Fibroblast of peridontal ligament (primary cell): ENCODE measurements around the gene PFN3.

Experiments
- DNase-seq: peaks from one replicate; pipeline ENCODE4 v3.0.0-alpha.2; 2010; ENCODE audit errors: extremely low read depth

The PFN3 gene

DNA sequence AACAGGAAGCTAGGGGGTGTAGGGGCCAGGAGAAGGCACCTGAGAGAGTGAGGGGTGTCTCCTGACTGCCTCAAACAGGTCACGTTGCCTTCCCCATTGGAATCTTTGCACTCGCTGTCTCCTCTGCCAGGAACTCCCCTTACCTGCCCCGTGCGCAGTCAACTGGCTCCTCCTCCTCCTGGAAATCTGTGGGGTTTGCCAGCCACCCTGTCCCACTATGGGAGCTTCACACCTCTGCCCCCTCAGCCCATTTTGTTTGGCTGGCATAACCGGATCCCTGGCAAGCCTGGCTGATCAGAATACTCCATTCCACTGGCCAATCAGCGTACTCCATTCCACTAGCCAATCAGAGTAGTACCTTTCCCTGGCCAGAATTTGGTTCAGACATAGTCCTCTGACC lies 26.7 kb downstream of the PFN3 start:
- no peak for DNase-seq

DNA sequence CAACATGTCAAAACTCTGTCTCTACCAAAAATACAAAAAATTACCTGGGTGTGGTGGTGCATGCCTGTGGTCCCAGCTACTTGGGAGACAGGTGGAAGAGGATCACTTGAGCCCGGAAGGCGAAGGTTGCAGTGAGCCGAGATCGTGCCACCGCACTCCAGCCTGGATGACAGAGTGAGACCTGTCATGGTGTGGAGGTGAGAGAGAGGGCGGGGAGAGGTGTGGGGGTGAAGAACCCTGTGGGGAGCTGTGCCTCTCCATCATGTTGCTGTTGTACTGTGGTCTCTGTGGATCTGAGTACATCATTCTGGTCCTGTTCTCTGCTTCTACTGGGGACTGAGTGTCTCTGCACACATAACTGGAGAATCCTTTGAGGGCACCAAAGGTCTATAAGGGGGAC lies 27.6 kb downstream of the PFN3 start:
- no peak for DNase-seq

DNA sequence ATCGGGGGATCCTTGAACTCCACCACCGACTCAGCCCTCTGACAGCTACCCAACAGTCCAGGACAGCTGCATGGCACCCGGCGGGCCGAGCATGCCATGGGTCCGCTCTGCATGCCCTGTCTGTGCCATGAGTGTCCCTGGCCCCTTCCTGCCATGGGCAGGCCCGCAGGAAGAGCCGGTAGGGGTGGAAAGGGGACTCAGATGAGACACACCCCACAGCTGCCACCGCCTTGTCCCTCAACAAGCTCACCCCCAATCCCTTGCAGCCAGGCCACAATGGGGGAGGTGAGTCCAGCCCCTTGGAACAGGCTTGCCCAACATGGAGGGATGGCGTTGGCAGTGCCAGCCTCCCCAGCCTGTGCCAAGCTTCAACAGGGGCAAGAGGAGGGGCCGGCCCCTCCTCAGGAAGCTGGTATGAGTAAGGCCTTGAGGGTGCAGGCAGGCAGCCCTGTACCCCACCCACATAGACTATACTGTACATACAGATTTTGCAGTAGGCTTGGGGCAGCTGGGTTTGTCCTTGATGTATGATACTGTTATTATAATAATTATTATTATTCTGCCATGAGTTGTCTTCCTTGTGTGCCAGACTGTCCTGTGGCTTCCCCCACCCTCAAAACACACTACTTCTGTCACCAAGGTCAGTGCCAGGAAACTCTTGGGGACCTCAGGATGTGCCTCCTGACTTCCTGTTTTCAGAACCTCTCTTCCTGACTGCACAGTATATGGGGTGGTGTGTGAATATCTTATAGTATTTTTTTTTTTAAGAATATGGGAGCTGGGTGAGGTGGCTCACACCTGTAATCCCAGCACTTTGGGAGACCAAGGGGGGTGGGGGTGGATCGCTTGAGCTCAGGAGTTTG lies 28.2 kb downstream of the PFN3 start:
- no peak for DNase-seq

DNA sequence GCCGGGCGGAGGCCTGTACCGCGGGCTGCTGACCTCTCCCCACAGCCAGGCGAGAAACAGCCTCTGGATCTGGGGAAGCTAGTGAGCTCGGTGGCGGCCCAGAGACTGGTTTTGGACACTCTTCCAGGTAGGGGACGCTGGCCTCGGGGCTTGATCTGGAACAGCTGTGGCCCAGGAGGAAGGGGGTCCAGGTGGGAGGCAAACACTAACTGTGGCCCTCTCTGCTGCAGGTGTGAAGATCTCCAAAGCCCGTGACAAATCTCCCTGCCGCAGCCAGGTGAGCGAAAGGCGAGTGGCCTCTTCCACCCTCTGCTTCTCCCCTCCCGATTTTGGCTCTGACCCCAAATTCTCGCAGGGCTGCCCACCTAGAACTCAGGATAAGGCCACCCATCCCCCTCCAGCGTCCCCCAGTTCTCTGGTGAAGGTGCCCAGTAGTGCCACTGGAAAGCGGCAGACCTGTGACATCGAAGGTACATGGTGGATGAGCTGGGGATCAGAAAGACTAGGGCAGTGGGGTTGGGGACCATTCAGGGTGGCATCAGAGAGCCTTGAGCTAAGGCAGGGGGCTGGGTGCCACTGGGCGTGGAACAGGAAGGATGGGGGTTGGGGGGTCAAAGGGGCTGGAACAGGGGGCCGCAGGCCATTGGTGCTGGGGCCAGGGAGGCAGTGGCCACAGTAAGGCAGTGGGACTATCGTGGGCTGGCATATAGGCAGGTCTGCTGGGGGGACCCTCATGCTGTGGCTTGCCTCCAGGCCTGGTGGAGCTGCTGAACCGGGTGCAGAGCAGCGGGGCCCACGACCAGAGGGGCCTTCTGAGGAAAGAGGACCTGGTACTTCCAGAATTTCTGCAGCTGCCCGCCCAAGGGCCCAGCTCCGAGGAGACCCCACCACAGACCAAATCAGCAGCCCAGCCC lies 29.1 kb downstream of the PFN3 start:
- no peak for DNase-seq

DNA sequence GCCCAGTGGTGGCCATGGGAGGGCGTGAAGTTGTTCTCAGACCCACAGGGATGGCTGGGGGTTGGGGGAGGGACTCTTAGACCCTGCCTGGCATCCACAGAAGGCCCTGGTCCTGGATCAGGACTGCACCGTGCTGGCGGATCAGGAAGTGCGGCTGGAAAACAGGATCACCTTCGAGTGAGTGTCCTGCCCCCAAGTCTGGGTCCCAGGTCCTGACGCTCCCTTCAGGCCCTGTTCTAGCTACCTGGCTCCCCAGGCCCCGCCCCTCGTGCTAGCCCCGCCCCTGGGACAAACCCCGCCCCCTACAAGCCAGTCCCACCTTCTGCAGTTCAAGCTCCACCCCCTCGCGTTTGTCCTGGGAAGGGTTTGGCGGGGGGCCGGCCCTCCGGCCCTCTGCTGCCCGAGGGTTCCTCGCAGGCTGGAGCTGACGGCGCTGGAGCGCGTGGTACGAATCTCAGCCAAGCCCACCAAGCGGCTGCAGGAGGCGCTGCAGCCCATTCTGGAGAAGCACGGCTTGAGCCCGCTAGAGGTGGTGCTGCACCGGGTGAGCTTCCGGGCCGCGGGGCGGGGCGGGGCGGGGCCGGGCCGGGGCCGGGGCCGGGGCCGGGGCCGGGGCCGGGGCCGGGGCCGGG lies 29.9 kb downstream of the PFN3 start:
- peak; percentile 60 for DNase-seq

DNA sequence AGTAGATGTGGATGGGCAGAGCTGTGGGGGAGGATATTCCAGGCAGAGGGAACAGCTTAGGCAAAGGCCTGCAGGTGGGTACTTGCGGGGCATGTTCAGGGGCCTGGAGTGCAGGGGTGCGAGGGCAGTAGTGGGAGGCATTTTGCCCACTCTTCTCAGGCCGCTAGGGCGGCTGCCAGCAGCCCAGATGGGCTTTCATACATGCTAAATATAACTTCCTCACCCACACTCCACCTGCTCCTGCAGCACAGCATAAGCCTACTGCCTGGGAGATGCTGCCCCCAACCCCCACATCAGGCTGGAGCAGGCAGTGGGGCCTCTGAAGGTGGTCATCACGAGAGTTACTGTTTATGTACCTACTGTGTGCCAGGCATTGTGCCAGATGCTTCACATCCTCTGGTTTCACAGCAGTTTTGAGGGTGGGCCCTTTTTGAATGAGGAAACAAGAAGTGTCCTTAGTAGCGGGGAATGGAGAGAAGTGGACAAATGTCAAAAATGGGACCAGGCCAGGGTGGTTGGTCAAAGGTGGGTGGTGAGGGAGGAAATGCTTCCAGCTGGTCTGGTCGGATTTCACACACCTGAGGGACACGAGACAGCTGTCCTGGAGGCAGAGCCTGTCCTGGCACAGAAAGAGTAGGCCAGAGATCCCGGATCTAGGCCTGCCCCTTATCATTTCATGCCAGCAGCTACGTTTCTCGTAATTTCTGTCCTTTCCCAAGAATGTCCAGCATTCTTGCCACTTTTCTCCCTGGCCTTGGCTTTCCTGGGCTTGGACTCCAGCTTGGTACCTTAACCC lies 30.6 kb downstream of the PFN3 start:
- DNase-seq, result no peak

DNA sequence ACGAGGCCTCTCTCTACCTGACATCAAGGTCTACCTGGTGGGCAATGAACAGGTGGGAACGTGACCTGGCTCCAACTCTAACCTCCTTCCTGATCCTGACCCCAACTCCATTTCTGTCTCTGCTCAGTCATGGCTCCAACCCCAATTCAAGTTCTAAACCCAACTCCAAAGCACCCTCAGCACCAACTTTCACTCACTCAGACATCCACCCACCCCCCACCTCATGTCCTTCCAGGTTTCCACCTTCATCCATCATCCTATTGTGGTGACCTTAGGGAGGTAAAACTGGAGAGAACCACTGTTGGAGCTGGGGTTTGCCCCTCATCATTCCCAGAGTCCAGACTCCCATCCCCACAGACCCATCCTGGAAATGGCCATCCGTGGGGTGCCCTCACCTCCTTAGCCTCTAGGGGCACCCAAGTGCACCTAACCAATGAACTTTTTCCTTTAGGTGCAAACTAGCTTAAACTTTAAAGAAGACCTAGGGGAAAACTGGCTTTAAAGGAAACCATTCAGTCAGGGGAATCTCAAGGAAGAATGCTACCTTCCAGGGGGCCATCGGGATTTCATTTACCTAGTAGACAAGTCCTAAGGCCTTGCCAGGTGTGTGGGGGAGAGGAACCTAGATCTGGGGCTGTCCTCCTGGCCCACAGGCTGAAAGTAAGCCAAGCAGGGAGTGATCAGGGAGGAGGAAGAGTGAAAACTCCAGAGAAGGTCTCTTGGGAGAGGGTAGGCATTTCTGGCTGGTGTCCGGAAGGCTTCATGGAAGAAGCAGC lies 31.4 kb downstream of the PFN3 start:
- no peak for DNase-seq

DNA sequence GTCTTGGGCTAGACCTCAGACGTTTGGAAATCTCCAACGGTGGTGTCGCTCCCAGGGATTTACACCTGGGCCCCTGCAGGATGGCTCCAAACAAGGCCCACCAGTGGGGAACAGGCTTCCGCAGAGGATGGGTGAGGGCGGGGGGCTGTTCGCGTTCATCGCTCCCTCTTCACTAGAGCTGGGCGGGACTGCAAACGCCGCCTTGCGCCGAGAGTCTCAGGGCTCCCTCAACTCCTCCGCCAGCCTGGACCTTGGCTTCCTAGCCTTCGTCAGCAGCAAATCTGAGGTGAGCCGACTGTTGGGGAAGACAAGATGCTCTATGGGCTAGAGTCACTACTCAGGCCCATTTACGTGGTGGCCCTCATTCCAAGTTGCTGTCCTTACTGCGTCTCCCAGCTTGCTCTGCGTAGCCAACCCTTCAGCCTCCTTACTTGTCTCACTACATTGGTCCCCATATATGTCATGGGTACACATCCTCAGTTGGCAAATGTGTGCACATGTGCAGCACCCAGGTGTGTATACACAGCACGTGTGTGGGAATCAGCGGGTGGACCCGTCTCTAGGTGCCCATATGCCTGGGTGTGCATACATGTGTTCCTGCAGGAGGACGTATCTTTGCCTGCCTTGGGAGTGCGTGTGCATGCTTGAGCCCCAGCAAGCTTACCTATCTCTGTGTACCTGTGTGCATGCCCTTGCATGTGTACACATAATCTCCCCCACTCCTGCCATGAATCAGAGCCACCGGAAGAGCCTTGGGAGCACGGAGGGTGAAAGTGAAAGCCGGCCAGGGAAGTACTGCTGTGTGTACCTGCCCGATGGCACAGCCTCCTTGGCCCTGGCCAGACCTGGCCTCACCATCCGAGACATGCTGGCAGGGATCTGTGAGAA lies 32.2 kb downstream of the PFN3 start:
- DNase-seq, result no peak

DNA sequence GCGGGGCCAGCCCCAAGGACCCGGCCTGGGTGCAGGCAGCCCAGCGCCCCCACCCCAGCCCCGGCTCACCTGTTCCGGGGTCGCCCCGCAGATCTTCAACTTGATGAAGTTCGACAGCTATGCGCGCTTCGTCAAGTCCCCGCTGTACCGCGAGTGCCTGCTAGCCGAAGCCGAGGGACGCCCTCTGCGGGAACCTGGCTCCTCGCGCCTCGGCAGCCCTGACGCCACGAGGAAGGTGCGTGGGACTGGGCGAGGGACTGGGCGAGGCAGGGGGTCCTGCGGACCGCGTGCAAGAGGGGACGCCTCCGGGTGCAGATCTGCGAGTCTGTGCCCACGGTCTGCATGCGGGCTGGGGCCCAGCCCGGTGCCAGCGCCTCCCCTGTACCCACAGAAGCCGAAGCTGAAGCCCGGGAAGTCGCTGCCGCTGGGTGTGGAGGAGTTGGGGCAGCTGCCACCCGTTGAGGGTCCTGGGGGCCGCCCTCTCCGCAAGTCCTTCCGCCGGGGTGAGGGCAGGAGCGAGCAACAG lies 33.1 kb downstream of the PFN3 start:
- no peak for DNase-seq

DNA sequence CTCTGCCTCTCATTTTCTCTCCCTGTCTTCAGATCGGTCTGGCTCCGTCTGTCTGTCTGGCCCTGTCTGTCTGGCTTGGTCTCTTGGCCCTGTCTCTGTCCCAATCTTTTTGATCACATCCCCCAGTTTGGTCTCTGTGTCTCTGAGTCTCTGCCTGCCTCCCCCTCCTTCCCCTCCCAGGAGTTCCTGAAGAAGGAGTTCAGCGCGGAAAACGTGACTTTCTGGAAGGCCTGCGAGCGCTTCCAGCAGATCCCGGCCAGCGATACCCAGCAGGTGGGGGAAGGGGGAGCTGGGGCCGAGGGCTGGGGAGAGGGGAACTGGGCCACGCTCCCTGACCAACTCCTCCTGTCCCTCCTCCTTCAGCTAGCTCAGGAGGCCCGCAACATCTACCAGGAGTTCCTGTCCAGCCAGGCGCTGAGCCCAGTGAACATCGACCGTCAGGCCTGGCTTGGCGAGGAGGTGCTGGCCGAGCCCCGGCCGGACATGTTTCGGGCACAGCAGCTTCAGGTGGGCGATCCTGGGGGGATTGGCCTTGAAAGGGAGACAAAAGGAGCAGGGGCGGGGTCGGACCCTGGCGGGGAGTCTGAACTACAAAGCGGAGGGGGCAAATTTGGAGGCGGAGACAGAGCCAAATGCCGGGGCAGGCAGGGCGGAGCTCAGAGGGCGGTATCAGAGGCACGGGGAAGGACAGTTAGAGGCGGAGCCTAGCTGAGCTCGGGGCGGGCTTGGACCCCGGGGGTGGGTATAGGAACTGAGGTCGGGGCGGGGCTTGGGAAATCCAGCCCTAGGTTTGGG lies 33.7 kb downstream of the PFN3 start:
- DNase-seq, result peak; percentile 54

DNA sequence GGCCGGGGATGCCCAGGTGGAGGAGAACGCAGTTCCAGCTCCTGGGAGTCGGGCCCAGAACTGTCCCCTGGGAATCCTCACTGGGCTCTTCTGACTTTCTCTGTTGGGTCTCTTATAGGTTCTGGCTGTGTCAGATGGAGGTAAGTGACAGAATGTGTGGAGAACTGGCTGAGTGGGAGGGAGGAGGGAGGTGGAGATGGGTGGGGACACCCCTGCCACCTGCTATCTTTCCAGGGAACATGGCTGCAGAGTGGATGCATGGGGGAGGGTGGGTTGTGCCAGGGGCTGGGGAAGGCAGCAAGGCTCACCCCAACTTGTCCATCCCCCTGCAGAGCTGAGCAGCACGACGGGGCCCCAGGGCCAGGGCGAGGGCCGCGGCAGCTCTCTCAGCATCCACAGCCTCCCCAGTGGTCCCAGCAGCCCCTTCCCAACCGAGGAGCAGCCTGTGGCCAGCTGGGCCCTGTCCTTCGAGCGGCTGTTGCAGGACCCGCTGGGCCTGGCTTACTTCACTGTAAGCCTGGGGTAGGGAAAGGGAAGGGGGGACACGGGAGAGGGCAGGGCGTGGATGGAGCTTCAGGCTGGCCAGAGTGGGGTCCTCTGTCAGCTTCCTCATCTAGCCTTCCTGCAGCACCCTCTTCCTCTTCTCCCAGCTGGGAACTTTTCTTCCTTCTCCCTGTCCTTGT lies 34.5 kb downstream of the PFN3 start:
- DNase-seq, result no peak

DNA sequence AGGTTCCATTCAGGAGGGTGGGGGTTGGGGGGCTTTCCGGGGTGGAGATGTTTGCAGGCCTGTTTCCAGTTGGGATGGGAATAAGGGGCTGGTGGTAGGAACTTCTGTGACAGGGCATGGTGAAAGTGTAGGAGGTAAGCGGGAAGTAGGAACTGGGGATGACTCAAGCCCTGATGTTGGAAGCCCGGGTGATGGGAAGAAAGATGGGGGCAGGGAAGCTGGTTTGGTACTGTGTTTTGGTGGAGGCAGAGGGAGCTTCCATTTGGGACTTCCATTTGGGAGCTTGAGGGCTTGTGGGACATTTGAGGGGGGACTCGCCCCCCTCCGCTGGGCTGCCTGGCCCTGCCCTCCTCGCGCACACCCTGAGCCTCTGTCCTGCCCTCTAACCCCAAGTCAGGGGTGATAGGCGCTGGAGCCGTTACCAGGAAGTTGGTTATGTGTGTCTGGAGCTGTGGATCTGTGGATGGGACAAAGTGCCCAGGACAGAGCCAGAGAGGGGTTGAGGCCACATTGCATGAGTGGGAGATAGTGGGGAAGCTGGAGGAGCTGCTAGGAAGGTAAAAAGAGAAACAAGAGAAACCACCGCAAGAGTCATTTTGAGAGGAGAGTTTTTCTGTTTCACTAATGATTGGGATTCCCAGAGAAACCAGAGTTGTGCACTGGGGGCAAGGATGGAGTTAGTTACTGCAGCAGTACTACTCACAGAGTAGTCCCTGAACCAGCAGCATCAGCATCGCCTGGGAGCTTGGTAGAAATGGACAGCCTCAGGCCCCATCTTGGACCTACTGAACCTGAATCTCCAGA lies 36.1 kb downstream of the PFN3 start:
- no peak for DNase-seq

DNA sequence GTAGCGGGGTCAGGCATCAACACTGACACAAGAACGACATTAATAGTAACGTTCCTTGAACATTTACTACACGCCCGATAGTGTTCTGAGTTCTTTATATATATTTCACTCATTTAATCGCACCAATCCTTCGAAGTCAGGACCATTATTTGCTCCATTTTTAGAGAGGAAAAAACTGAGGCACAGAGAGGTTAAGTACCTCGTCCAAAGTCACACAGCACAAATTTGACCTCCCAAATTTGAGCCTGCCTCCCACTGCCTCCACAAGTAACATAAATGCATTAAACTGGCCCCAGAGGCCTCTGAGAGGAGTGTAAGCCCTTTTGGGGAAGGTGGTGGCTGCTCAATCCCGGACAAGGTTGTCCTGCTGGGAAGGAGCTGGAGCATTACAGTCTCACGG lies 36.9 kb downstream of the PFN3 start:
- no peak for DNase-seq

DNA sequence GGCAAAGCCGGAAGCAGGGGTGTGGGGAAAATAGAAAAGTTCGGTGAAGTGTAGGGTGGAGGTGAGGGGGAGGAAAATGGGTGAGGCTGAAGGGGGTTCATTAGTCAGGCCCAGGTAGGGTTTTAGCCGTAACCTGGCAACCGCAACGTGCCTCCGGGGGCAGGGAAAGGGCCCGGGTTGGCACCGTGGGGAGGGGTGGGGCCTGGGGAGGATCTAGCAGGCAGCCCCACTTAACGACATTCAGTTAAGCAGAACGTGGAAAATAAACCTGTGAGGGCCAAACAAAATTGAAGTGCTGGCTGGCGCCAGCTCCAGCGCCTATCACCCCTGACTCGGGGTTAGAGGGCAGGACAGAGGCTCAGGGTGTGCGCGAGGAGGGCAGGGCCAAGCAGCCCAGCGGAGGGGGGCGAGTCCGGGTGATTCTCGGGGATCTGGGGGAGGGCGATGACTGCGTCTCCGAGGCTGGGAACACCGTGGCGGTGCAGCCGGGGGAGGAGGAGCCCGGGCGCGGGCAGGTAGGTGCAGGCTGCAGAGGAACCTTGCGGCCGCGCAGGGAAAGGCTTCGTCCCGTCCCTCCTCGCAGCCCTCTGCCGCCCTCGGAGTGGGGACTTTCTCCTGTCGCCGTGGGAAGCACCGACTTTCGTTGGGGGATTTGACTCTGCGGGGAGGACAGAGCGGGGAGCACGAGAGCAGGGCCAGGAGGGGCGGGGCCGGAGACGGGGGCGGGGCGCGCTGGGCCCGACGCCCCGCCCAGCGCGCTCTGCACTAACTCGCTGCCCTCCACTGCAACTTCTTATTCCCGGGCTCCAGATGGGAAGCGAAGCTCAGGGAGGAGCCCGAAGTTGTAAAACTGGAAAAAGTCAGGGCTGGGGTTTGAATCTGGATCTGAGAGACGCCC lies 37.6 kb downstream of the PFN3 start:
- DNase-seq, result peak; percentile 15

DNA sequence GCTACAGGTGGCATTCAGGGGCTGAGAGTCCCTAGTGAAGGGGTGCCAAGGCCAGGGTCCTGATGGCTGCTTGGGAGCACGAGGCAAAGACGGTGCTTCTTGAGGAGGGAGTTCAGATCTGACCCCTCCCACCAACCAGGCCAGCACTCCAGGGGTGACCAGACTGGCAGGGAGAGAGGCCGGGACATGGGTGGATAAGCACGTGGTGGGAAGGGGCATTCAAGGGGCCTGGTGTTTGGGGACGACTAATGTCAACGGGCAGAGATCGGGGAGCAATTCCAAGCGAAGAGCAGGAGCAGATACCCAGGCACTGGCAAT lies 38.2 kb downstream of the PFN3 start:
- no peak for DNase-seq
